ENCODE measurements around the gene LYSMD4.
A peak's percentile ranks its signal among the peaks of the same experiment; 100 is the strongest.
"Not testable (repeated sequence)": the region's sequence is repeated elsewhere in the genome, so short reads cannot be mapped to it uniquely, and the experiment has no call there.

The LYSMD4 gene

GRCh38 chr15:99738021-99738847 is 5.0 kb upstream of the LYSMD4 start:
- TF ChIP-seq CTCF (IDR thresholded peaks at IDR 0.05; ENCODE audit: control insufficient read depth, extremely low read depth, insufficient read depth) = no peak
- no peak overlapping the region for H3K4me3 ChIP-seq (ENCODE audit: low read depth, low read length)
- no peak for DNase-seq (ENCODE audit: low read depth)

- DNase-seq (ENCODE audit: low read depth) = no peak
- no peak for TF ChIP-seq CTCF (IDR thresholded peaks at IDR 0.05; ENCODE audit: control insufficient read depth, extremely low read depth, insufficient read depth)
- no peak overlapping the region for H3K4me3 ChIP-seq (ENCODE audit: low read depth, low read length)
Observed at GRCh38 chr15:99736702-99737101, 3.5 kb upstream of the LYSMD4 start.

- H3K4me3 ChIP-seq (ENCODE audit: low read depth, low read length) = no peak overlapping the region
- TF ChIP-seq CTCF (IDR thresholded peaks at IDR 0.05; ENCODE audit: control insufficient read depth, extremely low read depth, insufficient read depth) = no peak
- no peak for DNase-seq (ENCODE audit: low read depth)
Observed at GRCh38 chr15:99735868-99736267, 2.6 kb upstream of the LYSMD4 start.

- no peak for TF ChIP-seq CTCF (IDR thresholded peaks at IDR 0.05; ENCODE audit: control insufficient read depth, extremely low read depth, insufficient read depth)
- DNase-seq (ENCODE audit: low read depth) = no peak
- H3K4me3 ChIP-seq (ENCODE audit: low read depth, low read length) = no peak overlapping the region
Observed at GRCh38 chr15:99734575-99734974, 1.3 kb upstream of the LYSMD4 start.

GRCh38 chr15:99734040-99734291 is 729 bp upstream of the LYSMD4 start:
- not testable (repeated sequence) for DNase-seq (ENCODE audit: low read depth); H3K4me3 ChIP-seq (ENCODE audit: low read depth, low read length)

- H3K4me3 ChIP-seq (ENCODE audit: low read depth, low read length) = peak overlapping the region; percentile 71
- TF ChIP-seq CTCF (IDR thresholded peaks at IDR 0.05; ENCODE audit: control insufficient read depth, extremely low read depth, insufficient read depth) = no peak
- no peak for DNase-seq (ENCODE audit: low read depth)
Observed at GRCh38 chr15:99732751-99733267, 428 bp downstream of the LYSMD4 start.

- no peak for TF ChIP-seq CTCF (IDR thresholded peaks at IDR 0.05; ENCODE audit: control insufficient read depth, extremely low read depth, insufficient read depth)
- peak overlapping the region; percentile 71 for H3K4me3 ChIP-seq (ENCODE audit: low read depth, low read length)
- DNase-seq (ENCODE audit: low read depth) = no peak
Observed at GRCh38 chr15:99732124-99732750, 1.0 kb downstream of the LYSMD4 start.
